GM12874 (cell line): ENCODE measurements around the gene RGS1.

Experiments
- CTCF ChIP-seq: IDR thresholded peaks from 2 replicates; pipeline ENCODE4 v1.5.1; 2011; ENCODE audit warnings: low read depth, mild to moderate bottlenecking, control low read depth, low read length, moderate library complexity; ENCODE audit not compliant: insufficient read depth

The RGS1 gene

GRCh38 chr1:192568063-192568462 is 7.5 kb upstream of the RGS1 start:
- TF ChIP-seq CTCF, result no peak

GRCh38 chr1:192571668-192572067 is 3.9 kb upstream of the RGS1 start:
- no peak for TF ChIP-seq CTCF

GRCh38 chr1:192573499-192573898 is 2.1 kb upstream of the RGS1 start:
- TF ChIP-seq CTCF, result no peak

- no peak for TF ChIP-seq CTCF
These were observed 1.5 kb upstream of the RGS1 start for GRCh38 chr1:192574073-192574472.

GRCh38 chr1:192576190-192577144 is 894 bp downstream of the RGS1 start:
- no peak for TF ChIP-seq CTCF

- no peak for TF ChIP-seq CTCF
These were observed 1.9 kb downstream of the RGS1 start for GRCh38 chr1:192577145-192578140.
